HEK293 (cell line): Measurements from ENCODE around the gene HOXC10.

Source experiments
- FEZF1 ChIP-seq: fragments of 450-650 bp; formaldehyde crosslinking; IDR thresholded peaks from 2 replicates; pipeline ENCODE4 v1.5.1; 2016; ENCODE audit warnings: missing biosample characterization, missing genetic modification characterization
- GLI2 ChIP-seq: fragments of 450-650 bp; formaldehyde crosslinking; IDR thresholded peaks from 2 replicates; pipeline ENCODE4; 2017; ENCODE audit warnings: missing biosample characterization, missing genetic modification characterization, low read depth, borderline replicate concordance
- OSR2 ChIP-seq: fragments of 450-650 bp; formaldehyde crosslinking; IDR thresholded peaks from 2 replicates; pipeline ENCODE4 v1.5.1; 2016; ENCODE audit warnings: missing biosample characterization, missing genetic modification characterization
- OVOL3 ChIP-seq: fragments of 450-650 bp; formaldehyde crosslinking; IDR thresholded peaks from 2 replicates; pipeline ENCODE4 v1.5.1; 2016; ENCODE audit warnings: missing biosample characterization, missing genetic modification characterization
- ZBTB20 ChIP-seq: fragments of 450-650 bp; formaldehyde crosslinking; IDR thresholded peaks from 2 replicates; pipeline ENCODE4 v1.5.1; 2016; ENCODE audit warnings: missing biosample characterization, missing genetic modification characterization
- ZIC2 ChIP-seq: fragments of 450-650 bp; formaldehyde crosslinking; IDR thresholded peaks from 2 replicates; pipeline ENCODE4 v1.5.1; 2016; ENCODE audit warnings: missing biosample characterization, missing genetic modification characterization
- ZNF132 ChIP-seq: fragments of 450-650 bp; formaldehyde crosslinking; IDR thresholded peaks from 2 replicates; pipeline ENCODE4 v1.5.1; 2017; ENCODE audit warnings: missing biosample characterization, missing genetic modification characterization, borderline replicate concordance
- ZNF169 ChIP-seq: fragments of 450-650 bp; formaldehyde crosslinking; IDR thresholded peaks from 2 replicates; pipeline ENCODE4 v1.5.1; 2016; ENCODE audit warnings: missing biosample characterization, missing genetic modification characterization
- ZNF335 ChIP-seq: fragments of 450-650 bp; formaldehyde crosslinking; conservative IDR thresholded peaks from 2 replicates; pipeline ENCODE4 v1.5.1; 2016; ENCODE audit warnings: missing biosample characterization, missing genetic modification characterization
- ZNF37A ChIP-seq: fragments of 450-650 bp; IDR thresholded peaks from 2 replicates; pipeline ENCODE4 v1.5.1; 2018; ENCODE audit warnings: missing biosample characterization, missing genetic modification characterization
- ZNF501 ChIP-seq: fragments of 450-650 bp; formaldehyde crosslinking; IDR thresholded peaks from 2 replicates; pipeline ENCODE4 v1.5.1; 2016; ENCODE audit warnings: missing biosample characterization, missing genetic modification characterization
- ZNF529 ChIP-seq: fragments of 450-650 bp; formaldehyde crosslinking; IDR thresholded peaks from 2 replicates; pipeline ENCODE4 v1.5.1; 2017; ENCODE audit warnings: missing genetic modification characterization, missing biosample characterization; ENCODE audit not compliant: insufficient replicate concordance
- ZNF623 ChIP-seq: fragments of 450-650 bp; formaldehyde crosslinking; IDR thresholded peaks from 2 replicates; pipeline ENCODE4 v1.5.1; 2016; ENCODE audit warnings: missing biosample characterization, missing genetic modification characterization
- ZNF626 ChIP-seq: fragments of 450-650 bp; sonication (Bioruptor Pico); formaldehyde crosslinking; IDR thresholded peaks from 2 replicates; pipeline ENCODE4 v1.5.1; 2018; ENCODE audit warnings: missing biosample characterization, missing genetic modification characterization, inconsistent platforms
- ZNF660 ChIP-seq: fragments of 450-650 bp; IDR thresholded peaks from 2 replicates; pipeline ENCODE4 v1.5.1; 2018; ENCODE audit warnings: missing biosample characterization, mild to moderate bottlenecking, missing genetic modification characterization
- ZNF677 ChIP-seq: fragments of 450-650 bp; IDR thresholded peaks from 2 replicates; pipeline ENCODE4 v1.5.0; 2018; ENCODE audit warnings: missing biosample characterization, mild to moderate bottlenecking, missing genetic modification characterization, moderate library complexity
- ZSCAN30 ChIP-seq: fragments of 450-650 bp; IDR thresholded peaks from 2 replicates; pipeline ENCODE4 v1.5.1; 2018; ENCODE audit warnings: missing biosample characterization, mild to moderate bottlenecking, missing genetic modification characterization, moderate library complexity
- TF ChIP-seq, protein P1 (sequence below): fragments of 450-650 bp; formaldehyde crosslinking; IDR thresholded peaks from 2 replicates; pipeline ENCODE4 v1.5.1; 2016; ENCODE audit warnings: missing biosample characterization, missing genetic modification characterization
- TF ChIP-seq, protein P2 (sequence below): fragments of 450-650 bp; formaldehyde crosslinking; IDR thresholded peaks from 2 replicates; pipeline ENCODE4 v1.5.1; 2016; ENCODE audit warnings: missing biosample characterization, missing genetic modification characterization
- TF ChIP-seq, protein P3 (sequence below): fragments of 450-650 bp; formaldehyde crosslinking; IDR thresholded peaks from 2 replicates; pipeline ENCODE4 v1.5.1; 2017; ENCODE audit warnings: missing biosample characterization, missing genetic modification characterization
- TF ChIP-seq, protein P4 (sequence below): fragments of 450-650 bp; formaldehyde crosslinking; IDR thresholded peaks from 2 replicates; pipeline ENCODE4 v1.5.1; 2016; ENCODE audit warnings: missing biosample characterization, missing genetic modification characterization
- TF ChIP-seq, protein P5 (sequence below): fragments of 450-650 bp; IDR thresholded peaks from 2 replicates; pipeline ENCODE4 v1.5.1; 2018; ENCODE audit warnings: missing biosample characterization, mild to moderate bottlenecking, missing genetic modification characterization
- TF ChIP-seq, protein P6 (sequence below): fragments of 450-650 bp; formaldehyde crosslinking; IDR thresholded peaks from 2 replicates; pipeline ENCODE4 v1.5.1; 2016; ENCODE audit warnings: missing biosample characterization, missing genetic modification characterization

Gene HOXC10

DNA sequence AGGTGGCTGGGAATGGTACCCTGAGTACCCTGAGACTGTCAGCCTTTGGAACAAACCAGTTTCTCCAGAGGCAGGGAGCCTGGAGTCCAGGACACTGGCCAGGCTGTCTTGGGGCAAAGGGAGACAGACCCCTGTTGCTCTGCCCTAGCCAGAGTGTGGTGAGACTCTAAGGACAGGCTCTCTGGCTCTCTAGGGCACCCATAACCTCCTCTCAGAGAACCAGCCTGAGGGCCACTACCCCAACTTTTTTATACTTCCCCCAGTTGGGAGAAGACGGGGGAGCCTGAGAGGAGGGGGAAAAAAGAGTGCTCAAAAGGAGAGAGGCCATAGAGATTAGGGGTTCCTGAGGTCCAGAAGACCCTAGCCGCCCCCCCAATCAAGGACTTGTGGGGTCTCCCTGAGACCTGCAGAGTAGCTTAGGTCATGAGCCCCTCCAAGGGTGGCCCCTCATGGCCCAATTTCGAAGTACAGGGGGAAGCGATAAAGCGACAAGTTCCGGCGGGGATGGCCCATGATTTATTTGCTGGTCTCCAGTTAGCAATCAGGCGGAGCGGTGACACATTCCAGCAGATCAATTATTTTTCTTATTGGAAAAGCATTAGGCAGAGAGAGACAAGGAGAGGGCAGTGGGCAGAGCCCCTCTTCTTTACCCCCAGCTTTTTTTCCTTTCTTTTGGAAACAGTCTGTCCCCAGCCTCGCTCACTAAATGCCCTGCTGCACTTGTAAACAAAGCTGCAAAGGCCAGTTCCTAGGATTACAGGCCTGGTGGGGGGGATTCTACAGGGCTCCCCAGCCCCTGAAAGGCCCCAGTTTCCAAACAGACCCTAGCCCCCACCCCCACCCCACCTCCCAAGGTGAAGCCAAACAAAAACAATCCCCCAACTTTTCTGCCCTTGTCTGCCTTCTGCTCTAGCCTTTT is 25.4 kb downstream of the HOXC10 start (continued):
- TF ChIP-seq, protein P1, sequence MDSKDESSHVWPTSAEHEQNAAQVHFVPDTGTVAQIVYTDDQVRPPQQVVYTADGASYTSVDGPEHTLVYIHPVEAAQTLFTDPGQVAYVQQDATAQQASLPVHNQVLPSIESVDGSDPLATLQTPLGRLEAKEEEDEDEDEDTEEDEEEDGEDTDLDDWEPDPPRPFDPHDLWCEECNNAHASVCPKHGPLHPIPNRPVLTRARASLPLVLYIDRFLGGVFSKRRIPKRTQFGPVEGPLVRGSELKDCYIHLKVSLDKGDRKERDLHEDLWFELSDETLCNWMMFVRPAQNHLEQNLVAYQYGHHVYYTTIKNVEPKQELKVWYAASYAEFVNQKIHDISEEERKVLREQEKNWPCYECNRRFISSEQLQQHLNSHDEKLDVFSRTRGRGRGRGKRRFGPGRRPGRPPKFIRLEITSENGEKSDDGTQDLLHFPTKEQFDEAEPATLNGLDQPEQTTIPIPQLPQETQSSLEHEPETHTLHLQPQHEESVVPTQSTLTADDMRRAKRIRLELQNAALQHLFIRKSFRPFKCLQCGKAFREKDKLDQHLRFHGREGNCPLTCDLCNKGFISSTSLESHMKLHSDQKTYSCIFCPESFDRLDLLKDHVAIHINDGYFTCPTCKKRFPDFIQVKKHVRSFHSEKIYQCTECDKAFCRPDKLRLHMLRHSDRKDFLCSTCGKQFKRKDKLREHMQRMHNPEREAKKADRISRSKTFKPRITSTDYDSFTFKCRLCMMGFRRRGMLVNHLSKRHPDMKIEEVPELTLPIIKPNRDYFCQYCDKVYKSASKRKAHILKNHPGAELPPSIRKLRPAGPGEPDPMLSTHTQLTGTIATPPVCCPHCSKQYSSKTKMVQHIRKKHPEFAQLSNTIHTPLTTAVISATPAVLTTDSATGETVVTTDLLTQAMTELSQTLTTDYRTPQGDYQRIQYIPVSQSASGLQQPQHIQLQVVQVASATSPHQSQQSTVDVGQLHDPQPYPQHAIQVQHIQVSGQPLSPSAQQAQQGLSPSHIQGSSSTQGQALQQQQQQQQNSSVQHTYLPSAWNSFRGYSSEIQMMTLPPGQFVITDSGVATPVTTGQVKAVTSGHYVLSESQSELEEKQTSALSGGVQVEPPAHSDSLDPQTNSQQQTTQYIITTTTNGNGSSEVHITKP (tag by site-specific recombination) = peak; percentile 68
- no peak for TF ChIP-seq GLI2
- no peak for TF ChIP-seq ZNF623 (tag by site-specific recombination)
- TF ChIP-seq, protein P2, sequence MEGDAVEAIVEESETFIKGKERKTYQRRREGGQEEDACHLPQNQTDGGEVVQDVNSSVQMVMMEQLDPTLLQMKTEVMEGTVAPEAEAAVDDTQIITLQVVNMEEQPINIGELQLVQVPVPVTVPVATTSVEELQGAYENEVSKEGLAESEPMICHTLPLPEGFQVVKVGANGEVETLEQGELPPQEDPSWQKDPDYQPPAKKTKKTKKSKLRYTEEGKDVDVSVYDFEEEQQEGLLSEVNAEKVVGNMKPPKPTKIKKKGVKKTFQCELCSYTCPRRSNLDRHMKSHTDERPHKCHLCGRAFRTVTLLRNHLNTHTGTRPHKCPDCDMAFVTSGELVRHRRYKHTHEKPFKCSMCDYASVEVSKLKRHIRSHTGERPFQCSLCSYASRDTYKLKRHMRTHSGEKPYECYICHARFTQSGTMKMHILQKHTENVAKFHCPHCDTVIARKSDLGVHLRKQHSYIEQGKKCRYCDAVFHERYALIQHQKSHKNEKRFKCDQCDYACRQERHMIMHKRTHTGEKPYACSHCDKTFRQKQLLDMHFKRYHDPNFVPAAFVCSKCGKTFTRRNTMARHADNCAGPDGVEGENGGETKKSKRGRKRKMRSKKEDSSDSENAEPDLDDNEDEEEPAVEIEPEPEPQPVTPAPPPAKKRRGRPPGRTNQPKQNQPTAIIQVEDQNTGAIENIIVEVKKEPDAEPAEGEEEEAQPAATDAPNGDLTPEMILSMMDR (tag by site-specific recombination) = no peak
- TF ChIP-seq, protein P3, sequence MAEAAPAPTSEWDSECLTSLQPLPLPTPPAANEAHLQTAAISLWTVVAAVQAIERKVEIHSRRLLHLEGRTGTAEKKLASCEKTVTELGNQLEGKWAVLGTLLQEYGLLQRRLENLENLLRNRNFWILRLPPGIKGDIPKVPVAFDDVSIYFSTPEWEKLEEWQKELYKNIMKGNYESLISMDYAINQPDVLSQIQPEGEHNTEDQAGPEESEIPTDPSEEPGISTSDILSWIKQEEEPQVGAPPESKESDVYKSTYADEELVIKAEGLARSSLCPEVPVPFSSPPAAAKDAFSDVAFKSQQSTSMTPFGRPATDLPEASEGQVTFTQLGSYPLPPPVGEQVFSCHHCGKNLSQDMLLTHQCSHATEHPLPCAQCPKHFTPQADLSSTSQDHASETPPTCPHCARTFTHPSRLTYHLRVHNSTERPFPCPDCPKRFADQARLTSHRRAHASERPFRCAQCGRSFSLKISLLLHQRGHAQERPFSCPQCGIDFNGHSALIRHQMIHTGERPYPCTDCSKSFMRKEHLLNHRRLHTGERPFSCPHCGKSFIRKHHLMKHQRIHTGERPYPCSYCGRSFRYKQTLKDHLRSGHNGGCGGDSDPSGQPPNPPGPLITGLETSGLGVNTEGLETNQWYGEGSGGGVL (tag by site-specific recombination) = peak; percentile 25; the same call in 1 of the 2 replicates
- TF ChIP-seq, protein P4, sequence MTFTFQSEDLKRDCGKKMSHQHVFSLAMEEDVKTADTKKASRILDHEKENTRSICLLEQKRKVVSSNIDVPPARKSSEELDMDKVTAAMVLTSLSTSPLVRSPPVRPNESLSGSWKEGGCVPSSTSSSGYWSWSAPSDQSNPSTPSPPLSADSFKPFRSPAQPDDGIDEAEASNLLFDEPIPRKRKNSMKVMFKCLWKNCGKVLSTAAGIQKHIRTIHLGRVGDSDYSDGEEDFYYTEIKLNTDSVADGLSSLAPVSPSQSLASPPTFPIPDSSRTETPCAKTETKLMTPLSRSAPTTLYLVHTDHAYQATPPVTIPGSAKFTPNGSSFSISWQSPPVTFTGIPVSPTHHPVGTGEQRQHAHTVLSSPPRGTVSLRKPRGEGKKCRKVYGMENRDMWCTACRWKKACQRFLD (tag by site-specific recombination) = no peak
- no peak for TF ChIP-seq ZNF132 (tag by site-specific recombination)
- TF ChIP-seq ZNF37A (tag by site-specific recombination) = no peak
- peak; percentile 40; the same call in 1 of the 2 replicates for TF ChIP-seq ZNF660 (tag by site-specific recombination)
- no peak for TF ChIP-seq ZNF169 (tag by site-specific recombination)
- TF ChIP-seq, protein P5, sequence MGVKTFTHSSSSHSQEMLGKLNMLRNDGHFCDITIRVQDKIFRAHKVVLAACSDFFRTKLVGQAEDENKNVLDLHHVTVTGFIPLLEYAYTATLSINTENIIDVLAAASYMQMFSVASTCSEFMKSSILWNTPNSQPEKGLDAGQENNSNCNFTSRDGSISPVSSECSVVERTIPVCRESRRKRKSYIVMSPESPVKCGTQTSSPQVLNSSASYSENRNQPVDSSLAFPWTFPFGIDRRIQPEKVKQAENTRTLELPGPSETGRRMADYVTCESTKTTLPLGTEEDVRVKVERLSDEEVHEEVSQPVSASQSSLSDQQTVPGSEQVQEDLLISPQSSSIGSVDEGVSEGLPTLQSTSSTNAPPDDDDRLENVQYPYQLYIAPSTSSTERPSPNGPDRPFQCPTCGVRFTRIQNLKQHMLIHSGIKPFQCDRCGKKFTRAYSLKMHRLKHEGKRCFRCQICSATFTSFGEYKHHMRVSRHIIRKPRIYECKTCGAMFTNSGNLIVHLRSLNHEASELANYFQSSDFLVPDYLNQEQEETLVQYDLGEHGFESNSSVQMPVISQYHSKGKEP (tag by site-specific recombination) = no peak
- TF ChIP-seq ZBTB20 (tag by site-specific recombination) = peak; percentile 70; the same call in 1 of the 2 replicates
- peak; percentile 54; the same call in 1 of the 2 replicates for TF ChIP-seq FEZF1 (tag by site-specific recombination)
- no peak for TF ChIP-seq ZNF529 (tag by site-specific recombination)
- peak; percentile 16; the same call in 1 of the 2 replicates for TF ChIP-seq ZSCAN30 (tag by site-specific recombination)
- TF ChIP-seq OVOL3 (tag by site-specific recombination) = no peak
- TF ChIP-seq ZNF626 = no peak
- TF ChIP-seq ZNF677 = no peak
- no peak for TF ChIP-seq ZIC2 (tag by site-specific recombination)
- no peak for TF ChIP-seq ZNF501
- TF ChIP-seq, protein P6, sequence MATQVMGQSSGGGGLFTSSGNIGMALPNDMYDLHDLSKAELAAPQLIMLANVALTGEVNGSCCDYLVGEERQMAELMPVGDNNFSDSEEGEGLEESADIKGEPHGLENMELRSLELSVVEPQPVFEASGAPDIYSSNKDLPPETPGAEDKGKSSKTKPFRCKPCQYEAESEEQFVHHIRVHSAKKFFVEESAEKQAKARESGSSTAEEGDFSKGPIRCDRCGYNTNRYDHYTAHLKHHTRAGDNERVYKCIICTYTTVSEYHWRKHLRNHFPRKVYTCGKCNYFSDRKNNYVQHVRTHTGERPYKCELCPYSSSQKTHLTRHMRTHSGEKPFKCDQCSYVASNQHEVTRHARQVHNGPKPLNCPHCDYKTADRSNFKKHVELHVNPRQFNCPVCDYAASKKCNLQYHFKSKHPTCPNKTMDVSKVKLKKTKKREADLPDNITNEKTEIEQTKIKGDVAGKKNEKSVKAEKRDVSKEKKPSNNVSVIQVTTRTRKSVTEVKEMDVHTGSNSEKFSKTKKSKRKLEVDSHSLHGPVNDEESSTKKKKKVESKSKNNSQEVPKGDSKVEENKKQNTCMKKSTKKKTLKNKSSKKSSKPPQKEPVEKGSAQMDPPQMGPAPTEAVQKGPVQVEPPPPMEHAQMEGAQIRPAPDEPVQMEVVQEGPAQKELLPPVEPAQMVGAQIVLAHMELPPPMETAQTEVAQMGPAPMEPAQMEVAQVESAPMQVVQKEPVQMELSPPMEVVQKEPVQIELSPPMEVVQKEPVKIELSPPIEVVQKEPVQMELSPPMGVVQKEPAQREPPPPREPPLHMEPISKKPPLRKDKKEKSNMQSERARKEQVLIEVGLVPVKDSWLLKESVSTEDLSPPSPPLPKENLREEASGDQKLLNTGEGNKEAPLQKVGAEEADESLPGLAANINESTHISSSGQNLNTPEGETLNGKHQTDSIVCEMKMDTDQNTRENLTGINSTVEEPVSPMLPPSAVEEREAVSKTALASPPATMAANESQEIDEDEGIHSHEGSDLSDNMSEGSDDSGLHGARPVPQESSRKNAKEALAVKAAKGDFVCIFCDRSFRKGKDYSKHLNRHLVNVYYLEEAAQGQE (tag by site-specific recombination) = no peak
- no peak for TF ChIP-seq OSR2 (tag by site-specific recombination)
- peak; percentile 48 for TF ChIP-seq ZNF335 (tag by site-specific recombination)
